ENCODE results near the gene SRBD1.

GRCh38 chr2:45497355-45497754 is 113.7 kb downstream of the SRBD1 start:
- TF ChIP-seq POLR2A (IDR thresholded peaks at IDR 0.05; ENCODE audit: control extremely low read depth in 1 of 2, low read depth in 2 of 2, low read length in 2 of 2) (no peak), CTCF (IDR thresholded peaks at IDR 0.05; ENCODE audit: control extremely low read depth in 1 of 3, insufficient read depth in 1 of 3, low read depth in 1 of 3, low read length in 3 of 3) (no peak), TCF12 (IDR thresholded peaks at IDR 0.05; ENCODE audit: low read depth, low read length) (no peak), NRF1 (IDR thresholded peaks at IDR 0.05; ENCODE audit: low read depth, low read length) (no peak), RAD21 (IDR thresholded peaks at IDR 0.05 in 1 of 2, conservative IDR thresholded peaks at IDR 0.05 in 1 of 2; ENCODE audit: low read depth in 2 of 2, low read length in 2 of 2) (no peak), YY1 (IDR thresholded peaks at IDR 0.05; ENCODE audit: low read depth, low read length) (no peak), EZH2 (IDR thresholded peaks at IDR 0.05; ENCODE audit: low read depth, low read length, severe bottlenecking) (no peak), POLR2AphosphoS5 (IDR thresholded peaks at IDR 0.05; ENCODE audit: low read depth, low read length) (no peak), EGR1 (IDR thresholded peaks at IDR 0.05; ENCODE audit: borderline replicate concordance, low read depth, low read length) (no peak), PHF8 (conservative IDR thresholded peaks at IDR 0.05; ENCODE audit: low read depth, low read length) (no peak), EP300 (IDR thresholded peaks at IDR 0.05; ENCODE audit: borderline replicate concordance in 1 of 2, low read depth in 2 of 2, low read length in 2 of 2) (no peak)
- TF ChIP-seq, protein P1, sequence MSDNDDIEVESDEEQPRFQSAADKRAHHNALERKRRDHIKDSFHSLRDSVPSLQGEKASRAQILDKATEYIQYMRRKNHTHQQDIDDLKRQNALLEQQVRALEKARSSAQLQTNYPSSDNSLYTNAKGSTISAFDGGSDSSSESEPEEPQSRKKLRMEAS (IDR thresholded peaks at IDR 0.05): no peak
- TF ChIP-seq, protein P2, sequence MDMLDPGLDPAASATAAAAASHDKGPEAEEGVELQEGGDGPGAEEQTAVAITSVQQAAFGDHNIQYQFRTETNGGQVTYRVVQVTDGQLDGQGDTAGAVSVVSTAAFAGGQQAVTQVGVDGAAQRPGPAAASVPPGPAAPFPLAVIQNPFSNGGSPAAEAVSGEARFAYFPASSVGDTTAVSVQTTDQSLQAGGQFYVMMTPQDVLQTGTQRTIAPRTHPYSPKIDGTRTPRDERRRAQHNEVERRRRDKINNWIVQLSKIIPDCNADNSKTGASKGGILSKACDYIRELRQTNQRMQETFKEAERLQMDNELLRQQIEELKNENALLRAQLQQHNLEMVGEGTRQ (IDR thresholded peaks at IDR 0.05; ENCODE audit: low read length): no peak

Data from H1 (cell line).